H1 (cell line): ENCODE results near the gene TTLL9. TPM values are rescaled to one million over a fixed set of nuclear protein-coding genes. Genes with fewer than 3 reads are reported as not detected.

Experiments used
- CTCF ChIA-PET: fragments of 300-600 bp; sonication (Branson Sonifier 250); formaldehyde crosslinking; loops from one replicate; lab custom pipeline; 2021; ENCODE audit not compliant: partially characterized antibody; lab: Charles Lee
- POLR2A ChIA-PET: fragments of 300-600 bp; sonication (Branson Sonifier 250); formaldehyde crosslinking; loops from one replicate; lab custom pipeline; 2021; ENCODE audit warnings: inconsistent platforms; ENCODE audit not compliant: partially characterized antibody; lab: Charles Lee
- DNase-seq, 2 experiments: peaks; one replicate each; pipeline versions ENCODE4 v3.0.0 to v3.0.0-alpha.2; 2010 to 2022; ENCODE audit warnings: low spot score in 2 of 2, low read depth in 1 of 2, mixed read lengths in 1 of 2
- FAIRE-seq: peaks from 2 replicates; lab custom pipeline; 2011; peaks lifted over from hg19 to GRCh38; lab: Jason Lieb, UNC
- H2AFZ ChIP-seq: 2 replicates; pipeline ENCODE4 v1.8.1; 2012; ENCODE audit warnings: low read length, inconsistent platforms
- H2AK5ac ChIP-seq: 2 replicates; pipeline ENCODE4 v1.6.1; 2013; ENCODE audit warnings: low read depth, low read length
- H2BK120ac ChIP-seq: replicated peaks from 2 replicates; pipeline ENCODE3; 2013; ENCODE audit warnings: low read depth, low read length, inconsistent platforms
- H2BK12ac ChIP-seq: 2 replicates; pipeline ENCODE4 v1.6.1; 2013; ENCODE audit warnings: low read depth, low read length
- H2BK15ac ChIP-seq: 2 replicates; pipeline ENCODE4 v1.6.1; 2013; ENCODE audit warnings: low read length
- H2BK20ac ChIP-seq: 2 replicates; pipeline ENCODE4 v1.6.1; 2013; ENCODE audit warnings: low read length
- H2BK5ac ChIP-seq: 2 replicates; pipeline ENCODE4 v1.6.1; 2013; ENCODE audit warnings: low read depth, low read length
- H3K14ac ChIP-seq: 2 replicates; pipeline ENCODE4 v1.6.1; 2013; ENCODE audit warnings: inconsistent platforms; ENCODE audit not compliant: insufficient read length
- H3K18ac ChIP-seq: 2 replicates; pipeline ENCODE4 v1.6.1; 2013; ENCODE audit warnings: low read length; ENCODE audit errors: extremely low read depth
- H3K23ac ChIP-seq: 2 replicates; pipeline ENCODE4 v1.6.1; 2013; ENCODE audit warnings: inconsistent platforms; ENCODE audit not compliant: insufficient read length
- H3K23me2 ChIP-seq: 2 replicates; pipeline ENCODE4 v1.6.1; 2013; ENCODE audit warnings: low read depth, low read length
- H3K27ac ChIP-seq: 2 replicates; pipeline ENCODE4 v1.6.1; 2011; ENCODE audit warnings: low read depth, low read length, inconsistent platforms
- H3K27me3 ChIP-seq, 4 experiments: replicated peaks in 1 of 4; 1 replicate in 1 of 4; 2 replicates in 3 of 4; pipeline versions ENCODE4 v1.6.1 to v1.8.1; 2011 to 2013; ENCODE audit warnings: low read length in 3 of 4, mild to moderate bottlenecking in 3 of 4, inconsistent platforms in 2 of 4, mixed read lengths in 2 of 4, moderate library complexity in 1 of 4; ENCODE audit not compliant: control insufficient read depth in 3 of 4, insufficient read depth in 3 of 4; ENCODE audit errors: extremely low read depth in 1 of 4
- H3K36me3 ChIP-seq, 4 experiments: 2 replicates each; pipeline versions ENCODE4 v1.6.1 to v1.8.1; 2011 to 2013; ENCODE audit warnings: mild to moderate bottlenecking in 4 of 4, low read length in 3 of 4, moderate library complexity in 2 of 4, control low read depth in 1 of 4, inconsistent platforms in 1 of 4; ENCODE audit not compliant: insufficient read depth in 4 of 4, control insufficient read depth in 2 of 4
- H3K4ac ChIP-seq: replicated peaks from 2 replicates; pipeline ENCODE3; 2013; ENCODE audit warnings: low read length, low read depth, mixed read lengths, inconsistent platforms; ENCODE audit not compliant: insufficient read length
- H3K4me1 ChIP-seq, 4 experiments: replicated peaks in 1 of 4; 1 replicate in 1 of 4; 2 replicates in 3 of 4; pipeline versions ENCODE4 v1.6.1 to v1.8.1; 2011 to 2013; ENCODE audit warnings: low read length in 3 of 4, inconsistent platforms in 2 of 4, mixed read lengths in 1 of 4; ENCODE audit not compliant: insufficient read depth in 4 of 4, control insufficient read depth in 3 of 4
- H3K4me2 ChIP-seq, 2 experiments: 2 replicates each; pipeline versions ENCODE4 v1.6.1 to v1.8.1; 2011 to 2013; ENCODE audit warnings: low read depth in 2 of 2, low read length in 2 of 2, control low read depth in 1 of 2, inconsistent platforms in 1 of 2, mild to moderate bottlenecking in 1 of 2; ENCODE audit not compliant: insufficient read depth in 1 of 2
- H3K4me3 ChIP-seq, 4 experiments: fragments of 200-600, 300-600 bp in 1 of 4; sonication (generic), shearing (Covaris generic), sonication (Bioruptor Twin) in 1 of 4; 2 replicates each; pipeline versions ENCODE4 v1.5.1 to v1.8.1; 2011 to 2016; ENCODE audit warnings: low read length in 4 of 4, low read depth in 3 of 4, control low read depth in 2 of 4, inconsistent platforms in 2 of 4, mild to moderate bottlenecking in 2 of 4, mixed read lengths in 1 of 4, moderate library complexity in 1 of 4; ENCODE audit not compliant: insufficient read depth in 2 of 4; ENCODE audit errors: extremely low read depth in 1 of 4
- H3K56ac ChIP-seq: replicated peaks from 2 replicates; pipeline ENCODE3; 2013; ENCODE audit warnings: low read depth, mild to moderate bottlenecking, mixed read lengths, low read length, inconsistent platforms; ENCODE audit not compliant: insufficient read length
- H3K79me1 ChIP-seq: 2 replicates; pipeline ENCODE4 v1.6.1; 2013; ENCODE audit warnings: low read depth, low read length, control low read depth
- H3K79me2 ChIP-seq, 2 experiments: 2 replicates each; pipeline versions ENCODE4 v1.6.1 to v1.8.1; 2012 to 2013; ENCODE audit warnings: low read length in 2 of 2, mild to moderate bottlenecking in 2 of 2, inconsistent platforms in 1 of 2; ENCODE audit not compliant: insufficient read depth in 2 of 2, control insufficient read depth in 1 of 2
- H3K9ac ChIP-seq, 4 experiments: replicated peaks in 1 of 4; 1 replicate in 1 of 4; 2 replicates in 3 of 4; pipeline versions ENCODE4 v1.6.1 to v1.8.1; 2011 to 2013; ENCODE audit warnings: low read depth in 3 of 4, low read length in 3 of 4, control low read depth in 2 of 4, mild to moderate bottlenecking in 2 of 4, moderate library complexity in 2 of 4, inconsistent platforms in 1 of 4; ENCODE audit errors: extremely low read depth in 1 of 4
- H3K9me3 ChIP-seq, 2 experiments: 2 replicates each; pipeline versions ENCODE4 v1.6.1 to v1.8.1; 2012 to 2013; ENCODE audit warnings: mild to moderate bottlenecking in 2 of 2, moderate library complexity in 2 of 2, control low read depth in 1 of 2, inconsistent platforms in 1 of 2, low read depth in 1 of 2, low read length in 1 of 2, mixed read lengths in 1 of 2; ENCODE audit not compliant: insufficient read depth in 2 of 2
- H4K20me1 ChIP-seq, 2 experiments: replicated peaks in 1 of 2; 2 replicates each; pipeline versions ENCODE3 to v1.8.1; 2011 to 2013; ENCODE audit warnings: inconsistent platforms in 2 of 2, low read length in 2 of 2, mild to moderate bottlenecking in 1 of 2; ENCODE audit not compliant: insufficient read depth in 2 of 2, control insufficient read depth in 1 of 2
- H4K5ac ChIP-seq: 2 replicates; pipeline ENCODE4 v1.6.1; 2013; ENCODE audit warnings: low read length, low read depth, mixed read lengths, inconsistent platforms; ENCODE audit not compliant: insufficient read length
- H4K8ac ChIP-seq: 2 replicates; pipeline ENCODE4 v1.8.0; 2013; ENCODE audit warnings: mild to moderate bottlenecking, moderate library complexity, low read length, inconsistent platforms; ENCODE audit not compliant: insufficient read depth; ENCODE audit errors: extremely low read depth
- H4K91ac ChIP-seq: replicated peaks from 2 replicates; pipeline ENCODE3; 2013; ENCODE audit warnings: low read length, mixed read lengths, inconsistent platforms; ENCODE audit not compliant: insufficient read length
- CBX5 ChIP-seq: fragments of 300-800, 300-1000 bp; sonication (generic); IDR thresholded peaks from 2 replicates; pipeline ENCODE4 v1.7.1; 2016; ENCODE audit warnings: antibody characterized with exemption, low read length, low read depth
- EGR1 ChIP-seq: IDR thresholded peaks from 2 replicates; pipeline ENCODE4 v1.6.1; 2011; ENCODE audit warnings: low read depth, low read length, borderline replicate concordance
- GTF2F1 ChIP-seq: IDR thresholded peaks from 2 replicates; pipeline ENCODE4 v1.6.1; 2012; ENCODE audit warnings: low read depth, low read length, improper control_type of control experiment, borderline replicate concordance
- HDAC2 ChIP-seq, 2 experiments: fragments of 300-600 bp in 1 of 2; sonication (generic) in 1 of 2; IDR thresholded peaks; 2 replicates each; pipeline ENCODE4 v1.6.1; 2011 to 2012; ENCODE audit warnings: low read depth in 2 of 2, low read length in 2 of 2, mild to moderate bottlenecking in 2 of 2, moderate library complexity in 2 of 2, borderline replicate concordance in 1 of 2, inconsistent platforms in 1 of 2
- PHF8 ChIP-seq: fragments of 200-600 bp; sonication (generic); conservative IDR thresholded peaks from 2 replicates; pipeline ENCODE4 v1.7.1; 2012; ENCODE audit warnings: low read depth, mild to moderate bottlenecking, inconsistent platforms, low read length, moderate library complexity
- SP2 ChIP-seq: IDR thresholded peaks from 2 replicates; pipeline ENCODE4 v1.6.1; 2012; ENCODE audit warnings: mild to moderate bottlenecking, low read length, inconsistent platforms
- USF2 ChIP-seq: IDR thresholded peaks from 2 replicates; pipeline ENCODE4 v1.6.1; 2011; ENCODE audit warnings: low read length, improper control_type of control experiment
- WGBS, 2 experiments: shearing (Covaris generic) in 1 of 2; methylation state at CpG; one replicate each; pipeline versions ENCODE4 v1.1.6 to v1.1.7; 2013 to 2015; ENCODE audit warnings: low lambda C conversion rate in 2 of 2, mixed read lengths in 2 of 2, inconsistent platforms in 1 of 2, low coverage in 1 of 2, missing lambda C conversion rate in 1 of 2; ENCODE audit not compliant: insufficient replicate concordance in 2 of 2, insufficient coverage in 1 of 2, insufficient read length in 1 of 2; ENCODE audit errors: extremely low coverage in 1 of 2, missing lambda C conversion rate in 1 of 2; 5-methylcytosine and 5-hydroxymethylcytosine counted together
- polyA plus RNA-seq, 7 experiments: library from polyadenylated mRNA; depleted of rRNA in 3 of 7; stranded (reverse) in 5 of 7; unstranded in 2 of 7; fragments of >200 nt in 5 of 7; fragments of 200-250 nt in 2 of 7; gene quantifications; 1 replicate in 5 of 7; 2 replicates in 1 of 7; 4 replicates in 1 of 7; pipeline versions ENCODE4 v1.2.1 to v1.2.3, GENCODE V29; 2011 to 2013; ENCODE audit warnings: missing spikeins in 2 of 7, mixed read lengths in 2 of 7
- total RNA-seq: library from RNA; stranded (reverse); fragmentation: NEBNext Ultra II Directional; extraction: Animal tissue kit (Norgen Biotek cat#: 25700); gene quantifications from 2 replicates; pipeline ENCODE4 v1.2.1, GENCODE V29; 2021

TTLL9 gene
- total and polyA plus RNA-seq, 2 of the 8 experiments (the other 6 are each of a cell fraction or from before 2014, with no cell fraction given): 0.06 TPM; not detected in 1

- CTCF ChIA-PET: interaction anchor here (0.8 to 7.3 kb wide), 11 partner anchors 13 to 199 kb away, joined by 3 to 111 read pairs (median 4); partner anchors contain the start of gene PDRG1
- peaks cover 0 to 24% (median 21%) of the 10 kb centered on the region in 4 experiments; a peak in 6 of 7 replicates for H3K4me1 ChIP-seq
These were observed 33.4 kb upstream of the TTLL9 start for GRCh38 chr20:31836853-31837608.

More at GRCh38 chr20:31836853-31837608, 33.4 kb upstream of the TTLL9 start:
- Histone ChIP-seq H2BK20ac (no peak overlapping the region), H2AFZ (no peak overlapping the region), H3K18ac (no peak overlapping the region), H3K79me1 (no peaks in the 10 kb centered on the region), H3K4ac (no peak overlapping the region), H2BK120ac (no peak overlapping the region), H3K14ac (no peak overlapping the region), H3K27me3 (no peaks in the 10 kb centered on the region), H4K8ac (0 out of 2 replicates have a peak overlapping the region, but pooled peaks have one; percentile 17), H3K9me3 (no peaks in the 10 kb centered on the region), H4K20me1 (no peaks in the 10 kb centered on the region), H2BK15ac (no peak overlapping the region), H2BK5ac (no peak overlapping the region), H3K36me3 (no peaks in the 10 kb centered on the region), H4K5ac (no peak overlapping the region), H3K79me2 (no peaks in the 10 kb centered on the region), H2BK12ac (no peak overlapping the region), H2AK5ac (no peak overlapping the region), H3K4me3 (no peak overlapping the region), H3K56ac (no peak overlapping the region), H3K27ac (no peak overlapping the region), H3K23me2 (no peaks in the 10 kb centered on the region), H4K91ac (no peak overlapping the region), H3K9ac (no peak overlapping the region), H3K23ac (no peak overlapping the region), H3K4me2 (no peak overlapping the region)
- WGBS, 2 experiments: 89% methylated on average over 5 of the region's 5 CpGs; no CpG with 5 or more reads in 1 of the 2 experiments
- POLR2A ChIA-PET: no interaction called here
- DNase-seq (no peak), FAIRE-seq (no peak)
- TF ChIP-seq CBX5 (no peak), USF2 (no peak), GTF2F1 (no peak), HDAC2 (IDR thresholded peaks at IDR 0.05; ENCODE audit: borderline replicate concordance in 1 of 2, low read depth in 2 of 2, low read length in 2 of 2) (no peak), EGR1 (no peak), SP2 (no peak), PHF8 (no peak)
